ENCODE data around the gene CNN3. TPM values are rescaled to one million over a fixed set of nuclear protein-coding genes. Genes with fewer than 3 reads are reported as not detected.

CNN3 gene
- total RNA-seq, 2 donors from 2014 or later, result 87.7 to 162 TPM

- intact Hi-C loops (cut with DNase I), result no loop called here
- no peak for DNase-seq
- ATAC-seq, result no peak
Measured at GRCh38 chr1:94901841-94902240, 25.1 kb downstream of the CNN3 start.

GRCh38 chr1:94899756-94900155 is 27.2 kb downstream of the CNN3 start:
- intact Hi-C loops (cut with DNase I), result no loop called here
- no peak for ATAC-seq
- DNase-seq, result no peak

- DNase-seq (no peak), ATAC-seq (no peak)
- intact Hi-C loops (cut with DNase I), result no loop called here
Measured at GRCh38 chr1:94898491-94899385, 28.2 kb downstream of the CNN3 start.

GRCh38 chr1:94895518-94895917 is 31.4 kb downstream of the CNN3 start:
- DNase-seq (no peak), ATAC-seq (no peak)
- intact Hi-C loops (cut with DNase I), result no loop called here

- ATAC-seq (no peak), DNase-seq (no peak)
- intact Hi-C loops (cut with DNase I), result no loop called here
Measured at GRCh38 chr1:94894630-94895029, 32.3 kb downstream of the CNN3 start.

GRCh38 chr1:94892604-94893254 is 34.2 kb downstream of the CNN3 start:
- no peak for ATAC-seq
- no peak for DNase-seq
- intact Hi-C loops (cut with DNase I), result no loop called here

GRCh38 chr1:94888201-94888600 is 38.7 kb downstream of the CNN3 start:
- DNase-seq, result no peak
- ATAC-seq, result no peak
- intact Hi-C loops (cut with DNase I), result no loop called here

GRCh38 chr1:94887603-94888171 is 39.2 kb downstream of the CNN3 start:
- ATAC-seq (no peak), DNase-seq (no peak)
- intact Hi-C loops (cut with DNase I), result no loop called here

- no peak for DNase-seq
- intact Hi-C loops (cut with DNase I), result no loop called here
- no peak for ATAC-seq
Measured at GRCh38 chr1:94887106-94887505, 39.8 kb downstream of the CNN3 start.

- intact Hi-C loops (cut with DNase I), result no loop called here
- DNase-seq (no peak), ATAC-seq (no peak)
Measured at GRCh38 chr1:94886361-94886760, 40.5 kb downstream of the CNN3 start.

- intact Hi-C loops (cut with DNase I), result no loop called here
- ATAC-seq, result no peak
- no peak for DNase-seq
Measured at GRCh38 chr1:94884507-94884906, 42.4 kb downstream of the CNN3 start.

GRCh38 chr1:94884106-94884505 is 42.8 kb downstream of the CNN3 start:
- intact Hi-C loops (cut with DNase I), result no loop called here
- ATAC-seq (peak; percentile 20 to 56), DNase-seq (no peak)

GRCh38 chr1:94883691-94884090 is 43.2 kb downstream of the CNN3 start:
- intact Hi-C loops (cut with DNase I), result no loop called here
- DNase-seq, result no peak
- peak; percentile 62 to 79 for ATAC-seq

- DNase-seq, result no peak
- intact Hi-C loops (cut with DNase I), result no loop called here
- ATAC-seq, result no peak
Measured at GRCh38 chr1:94878329-94878728, 48.6 kb downstream of the CNN3 start.

GRCh38 chr1:94876362-94876761 is 50.5 kb downstream of the CNN3 start:
- no peak for ATAC-seq
- no peak for DNase-seq
- intact Hi-C loops (cut with DNase I), result no loop called here

GRCh38 chr1:94875794-94876193 is 51.1 kb downstream of the CNN3 start:
- no peak for ATAC-seq

GRCh38 chr1:94874423-94874822 is 52.5 kb downstream of the CNN3 start:
- ATAC-seq, result no peak
- intact Hi-C loops (cut with DNase I), result no loop called here
- no peak for DNase-seq

More at GRCh38 chr1:94875794-94876193, 51.1 kb downstream of the CNN3 start:
- intact Hi-C loops (cut with DNase I), result no loop called here
- no peak for DNase-seq

- DNase-seq (no peak), ATAC-seq (peak; percentile 78 to 81)
Measured at GRCh38 chr1:94873520-94874351, 53.2 kb downstream of the CNN3 start.

GRCh38 chr1:94872771-94873495 is 54.0 kb downstream of the CNN3 start:
- DNase-seq (no peak), ATAC-seq (no peak)
- intact Hi-C loops (cut with DNase I), result no loop called here

More at GRCh38 chr1:94873520-94874351, 53.2 kb downstream of the CNN3 start:
- intact Hi-C loops (cut with DNase I), result no loop called here

Data from left cardiac atrium (tissue), 4 donors.